GM19463 (cell line): Measurements from ENCODE around the gene POM121.
"Not testable (repeated sequence)": the region's sequence is repeated elsewhere in the genome, so short reads cannot be mapped to it uniquely, and the experiment has no call there.

Experiments used
- ATAC-seq: cut with Tn5 transposase; IDR thresholded peaks from one replicate; pipeline ENCODE4 v1.9.1; 2021; ENCODE audit warnings: mild to moderate bottlenecking, moderate library complexity; ENCODE audit not compliant: unreplicated experiment

Gene POM121

GRCh38 chr7:72924733-72925545, at the start of gene POM121:
POM121 (plus strand) TSS chr7:72925095; CDS start chr7:72925122, 27 bp downstream.
- peak; percentile 90 for ATAC-seq

- peak; percentile 100 for ATAC-seq
Measured at GRCh38 chr7:72879079-72879736, 45.7 kb upstream of the POM121 start.

- peak; percentile 7 for ATAC-seq
Measured at GRCh38 chr7:72879737-72880215, 45.1 kb upstream of the POM121 start.

- ATAC-seq: not testable (repeated sequence)
Measured at GRCh38 chr7:72891750-72892149, 33.1 kb upstream of the POM121 start.

GRCh38 chr7:72904740-72905139, 20.2 kb upstream of the POM121 start:
- ATAC-seq: not testable (repeated sequence)

GRCh38 chr7:72908422-72908821, 16.5 kb upstream of the POM121 start:
- ATAC-seq: not testable (repeated sequence)

- not testable (repeated sequence) for ATAC-seq
Measured at GRCh38 chr7:72911395-72911794, 13.5 kb upstream of the POM121 start.

- ATAC-seq: not testable (repeated sequence)
Measured at GRCh38 chr7:72913750-72914149, 11.1 kb upstream of the POM121 start.

GRCh38 chr7:72914756-72915525, 10.0 kb upstream of the POM121 start:
- ATAC-seq: peak; percentile 91

- no peak for ATAC-seq
Measured at GRCh38 chr7:72919256-72919775, 5.6 kb upstream of the POM121 start.

GRCh38 chr7:72924386-72924732, 536 bp upstream of the POM121 start:
- ATAC-seq: no peak

GRCh38 chr7:72925546-72926120, 738 bp downstream of the POM121 start:
- ATAC-seq: no peak

GRCh38 chr7:72927791-72928190, 2.9 kb downstream of the POM121 start:
- not testable (repeated sequence) for ATAC-seq

- not testable (repeated sequence) for ATAC-seq
Measured at GRCh38 chr7:72928216-72928615, 3.3 kb downstream of the POM121 start.

GRCh38 chr7:72942022-72942705, 17.3 kb downstream of the POM121 start:
- ATAC-seq: not testable (repeated sequence)

GRCh38 chr7:72942956-72943355, 18.1 kb downstream of the POM121 start:
- ATAC-seq: not testable (repeated sequence)

GRCh38 chr7:72944937-72945336, 20.0 kb downstream of the POM121 start:
- ATAC-seq: not testable (repeated sequence)

GRCh38 chr7:72945597-72945996, 20.7 kb downstream of the POM121 start:
- ATAC-seq: not testable (repeated sequence)

GRCh38 chr7:72946130-72946745, 21.3 kb downstream of the POM121 start:
- ATAC-seq: not testable (repeated sequence)

- ATAC-seq: not testable (repeated sequence)
Measured at GRCh38 chr7:72948714-72949113, 23.8 kb downstream of the POM121 start.
